Cardiac fibroblast (primary cell): Measurements from ENCODE around the gene OSBPL6.
"Not testable (repeated sequence)": the region's sequence is repeated elsewhere in the genome, so short reads cannot be mapped to it uniquely, and the experiment has no call there.

Experiments
- DNase-seq, 2 donors: peaks; one replicate each; pipeline versions ENCODE4 v3.0.0 to v3.0.0-alpha.2; 2010; ENCODE audit warnings: low read depth in 2 of 2
- H3K4me3 ChIP-seq, 2 donors: replicated peaks in 1 of 2; 1 replicate in 1 of 2; 2 replicates in 1 of 2; pipeline ENCODE4 v1.5.1; 2011; ENCODE audit warnings: low read depth in 2 of 2, low read length in 2 of 2, mild to moderate bottlenecking in 2 of 2, moderate library complexity in 1 of 2
- TF ChIP-seq, protein P1 (sequence below): IDR thresholded peaks from one replicate; pipeline ENCODE4 v1.5.1; 2011; ENCODE audit warnings: low read depth, mild to moderate bottlenecking, low read length, inconsistent platforms

Gene OSBPL6

DNA sequence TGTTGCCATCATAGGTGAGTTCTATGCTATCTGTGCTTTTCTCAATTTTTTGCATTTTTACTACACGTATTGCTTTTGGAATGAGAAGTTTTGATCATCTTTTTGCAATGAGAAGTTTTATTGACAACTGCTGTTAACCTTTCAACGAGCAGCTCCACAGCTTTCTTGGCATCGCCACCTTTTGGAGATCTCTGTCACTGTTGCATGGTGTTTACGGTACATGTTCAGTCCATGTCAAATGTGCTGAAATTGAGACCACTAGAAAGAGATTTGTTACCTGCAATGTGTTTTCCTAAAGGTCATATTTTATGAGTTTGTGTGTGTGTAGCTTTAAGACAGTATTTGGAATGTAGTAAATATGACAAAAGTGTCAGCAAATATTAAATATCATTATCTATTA is 120.8 kb downstream of the OSBPL6 start:
- no peak overlapping the region for H3K4me3 ChIP-seq
- DNase-seq: no peak
- TF ChIP-seq, protein P1, sequence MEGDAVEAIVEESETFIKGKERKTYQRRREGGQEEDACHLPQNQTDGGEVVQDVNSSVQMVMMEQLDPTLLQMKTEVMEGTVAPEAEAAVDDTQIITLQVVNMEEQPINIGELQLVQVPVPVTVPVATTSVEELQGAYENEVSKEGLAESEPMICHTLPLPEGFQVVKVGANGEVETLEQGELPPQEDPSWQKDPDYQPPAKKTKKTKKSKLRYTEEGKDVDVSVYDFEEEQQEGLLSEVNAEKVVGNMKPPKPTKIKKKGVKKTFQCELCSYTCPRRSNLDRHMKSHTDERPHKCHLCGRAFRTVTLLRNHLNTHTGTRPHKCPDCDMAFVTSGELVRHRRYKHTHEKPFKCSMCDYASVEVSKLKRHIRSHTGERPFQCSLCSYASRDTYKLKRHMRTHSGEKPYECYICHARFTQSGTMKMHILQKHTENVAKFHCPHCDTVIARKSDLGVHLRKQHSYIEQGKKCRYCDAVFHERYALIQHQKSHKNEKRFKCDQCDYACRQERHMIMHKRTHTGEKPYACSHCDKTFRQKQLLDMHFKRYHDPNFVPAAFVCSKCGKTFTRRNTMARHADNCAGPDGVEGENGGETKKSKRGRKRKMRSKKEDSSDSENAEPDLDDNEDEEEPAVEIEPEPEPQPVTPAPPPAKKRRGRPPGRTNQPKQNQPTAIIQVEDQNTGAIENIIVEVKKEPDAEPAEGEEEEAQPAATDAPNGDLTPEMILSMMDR: no peak

DNA sequence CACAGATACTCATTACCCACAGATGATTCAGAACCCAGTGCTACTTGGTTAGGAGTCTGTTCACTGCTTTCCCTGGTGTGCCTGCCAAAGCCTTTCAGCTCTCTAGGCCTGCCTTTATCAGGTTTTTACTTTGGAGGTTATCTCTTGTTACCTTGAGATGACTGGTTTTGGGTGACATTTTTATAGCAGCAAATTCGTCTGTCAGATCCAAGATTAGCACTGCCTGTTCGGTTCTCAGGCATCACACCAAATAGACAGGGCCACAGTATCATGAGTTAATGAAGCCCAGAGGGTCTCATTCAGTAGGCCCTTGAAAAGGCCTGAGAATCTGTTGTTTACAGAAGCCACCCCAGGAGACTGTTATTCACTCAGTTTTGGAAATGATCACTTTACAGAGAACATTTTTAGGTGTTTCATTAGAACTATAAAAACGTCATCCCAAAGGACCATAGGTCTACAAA is 121.2 kb downstream of the OSBPL6 start:
- DNase-seq: no peak
- no peak overlapping the region for H3K4me3 ChIP-seq
- TF ChIP-seq, protein P1: no peak

DNA sequence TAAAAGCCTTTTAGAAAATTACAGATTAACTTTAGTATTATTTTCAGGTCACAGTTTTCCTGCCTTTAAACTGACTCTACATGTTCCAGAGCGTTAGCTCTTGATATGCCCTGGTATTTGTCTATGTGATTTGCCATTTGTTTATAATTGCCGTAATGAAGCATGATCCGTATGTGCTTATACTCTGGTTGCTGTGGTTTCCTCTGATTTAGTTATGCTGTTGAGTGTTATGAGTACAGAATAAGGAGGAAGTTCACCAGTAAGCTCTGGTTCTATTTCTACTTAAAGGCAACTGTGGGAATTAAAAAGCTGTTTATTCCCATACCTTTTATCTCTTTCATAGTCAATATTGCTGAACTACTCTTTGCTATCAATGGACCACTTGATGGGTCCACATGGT is 123.5 kb downstream of the OSBPL6 start:
- TF ChIP-seq, protein P1: no peak
- no peak overlapping the region for H3K4me3 ChIP-seq
- no peak for DNase-seq

DNA sequence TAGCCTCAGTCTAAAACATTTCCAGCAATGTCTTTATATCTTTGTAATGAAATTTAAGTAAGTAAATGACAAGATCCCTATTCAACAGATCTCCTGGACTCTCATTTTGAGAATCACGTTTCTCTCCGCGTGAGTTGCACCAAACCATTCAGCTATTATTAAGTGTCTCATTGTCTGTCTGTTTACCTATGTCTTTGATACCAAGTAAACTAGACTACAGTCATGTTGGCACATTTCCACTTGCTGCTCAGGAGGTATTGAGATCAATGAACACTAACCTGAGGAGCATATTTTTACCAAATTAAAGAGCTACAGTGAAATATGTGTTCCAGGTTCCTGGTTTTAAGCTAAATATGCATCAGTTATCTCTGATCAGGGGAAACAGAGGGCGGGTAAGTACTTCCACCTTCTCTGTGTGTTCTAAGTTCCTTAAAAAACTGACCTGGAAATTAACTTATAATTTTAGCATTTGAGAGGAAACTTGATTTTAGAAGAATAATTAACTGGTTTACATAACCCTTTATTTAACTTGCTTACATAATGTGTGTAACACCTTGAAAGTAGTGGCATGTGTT is 125.8 kb downstream of the OSBPL6 start:
- H3K4me3 ChIP-seq: no peak overlapping the region
- DNase-seq: no peak
- TF ChIP-seq, protein P1: no peak

DNA sequence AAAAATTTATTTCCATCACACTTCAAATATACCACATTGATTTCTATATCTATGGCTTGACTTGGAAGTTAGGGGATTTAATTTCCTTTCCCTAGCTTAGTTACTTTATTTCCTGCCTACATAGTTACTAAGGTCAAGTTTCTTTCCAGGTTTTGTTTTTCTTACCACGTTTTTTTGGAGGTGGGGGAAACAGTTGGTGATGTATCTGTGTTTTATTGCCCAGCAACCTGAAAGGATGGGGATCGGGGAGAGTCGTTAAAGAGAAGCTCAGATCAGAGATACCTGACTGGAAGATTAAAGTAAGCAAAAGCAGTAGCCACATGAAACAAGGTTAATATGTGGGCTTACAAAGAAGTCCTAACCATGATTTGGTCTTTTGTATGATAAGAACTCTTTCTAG is 127.8 kb downstream of the OSBPL6 start:
- H3K4me3 ChIP-seq: no peak overlapping the region
- TF ChIP-seq, protein P1: no peak
- no peak for DNase-seq

DNA sequence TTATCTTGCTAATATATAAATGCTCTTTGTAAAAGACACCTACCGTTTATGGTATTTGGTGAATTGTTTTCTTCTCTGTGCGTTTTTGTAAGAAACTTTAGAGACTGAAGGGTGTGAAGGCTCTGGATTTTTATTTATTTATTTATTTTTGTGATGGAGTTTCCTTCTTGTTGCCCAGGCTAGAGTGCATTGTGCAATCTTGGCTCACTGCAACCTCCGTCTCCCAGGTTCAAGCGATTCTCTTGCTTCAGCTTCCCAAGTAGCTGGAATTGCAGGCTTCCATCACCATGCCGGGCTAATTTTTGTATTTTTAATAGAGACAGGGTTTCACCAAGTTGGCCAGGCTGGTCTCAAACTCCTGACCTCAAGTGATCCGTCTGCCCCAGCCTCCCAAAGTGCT is 129.0 kb downstream of the OSBPL6 start:
- not testable (repeated sequence) for H3K4me3 ChIP-seq, DNase-seq

DNA sequence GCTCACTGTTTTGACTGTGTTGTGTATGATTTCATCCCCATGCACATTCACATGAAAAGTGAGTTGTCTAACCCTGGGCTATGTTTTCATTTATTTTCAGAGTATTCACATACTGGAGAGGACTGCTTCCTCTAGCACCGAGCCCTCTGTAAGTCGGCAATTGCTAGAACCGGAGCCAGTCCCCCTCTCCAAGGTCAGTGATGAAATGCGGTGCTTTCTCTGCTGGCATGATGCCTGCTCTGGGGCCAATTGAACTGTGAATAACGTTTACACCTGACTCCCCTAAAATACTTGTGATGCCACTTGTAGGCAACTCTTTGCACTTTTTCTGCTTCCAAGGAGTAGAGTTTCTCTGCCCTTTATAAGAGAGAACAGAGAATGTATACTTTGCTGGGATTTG is 129.8 kb downstream of the OSBPL6 start:
- no peak overlapping the region for H3K4me3 ChIP-seq
- DNase-seq: peak in 1 of 2 donors; percentile 13
- TF ChIP-seq, protein P1: no peak
